ENCODE measurements around the gene CLEC16A. TPM values are rescaled to one million over a fixed set of nuclear protein-coding genes. Genes with fewer than 3 reads are reported as not detected.

The CLEC16A gene
- total RNA-seq, 4 donors from 2014 or later, result 20.3 to 25.7 (median 25.1) TPM

DNA sequence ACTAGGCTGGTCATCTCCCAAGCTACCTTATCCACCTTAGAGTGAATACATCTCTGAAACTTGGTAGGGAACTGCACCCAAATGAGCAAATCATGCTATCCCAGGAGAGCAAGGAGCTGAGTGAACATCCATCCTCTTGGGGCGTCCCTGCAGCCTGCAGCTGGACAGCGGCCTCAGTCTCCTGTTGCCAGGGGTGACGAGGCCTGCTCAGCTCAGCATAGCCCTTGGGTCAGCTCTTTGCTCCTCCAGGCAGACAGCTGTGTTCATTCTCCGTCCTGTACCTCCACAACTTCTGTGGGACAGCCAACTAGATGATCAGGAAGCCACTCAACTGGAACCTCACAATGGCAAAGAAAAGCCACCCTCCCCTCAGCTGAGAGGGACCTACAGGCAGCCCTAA, 199.8 kb downstream of the CLEC16A start:
- Histone ChIP-seq H3K9me3 (no peaks in the 10 kb centered on the region), H3K36me3 (no peaks in the 10 kb centered on the region), H3K4me1 (peaks cover 0 to 22% (median 10%) of the 10 kb centered on the region in 3 donors), H3K27ac (no peak overlapping the region), H3K4me3 (no peak overlapping the region), H3K27me3 (no peaks in the 10 kb centered on the region)
- no peak for DNase-seq
- 75% methylated on average over 1 of the region's 4 CpGs; no CpG with 5 or more reads in 1 of the 2 donors for WGBS, 2 donors
- TF ChIP-seq POLR2A (IDR thresholded peaks at IDR 0.05), result no peak
- TF ChIP-seq, protein P1, sequence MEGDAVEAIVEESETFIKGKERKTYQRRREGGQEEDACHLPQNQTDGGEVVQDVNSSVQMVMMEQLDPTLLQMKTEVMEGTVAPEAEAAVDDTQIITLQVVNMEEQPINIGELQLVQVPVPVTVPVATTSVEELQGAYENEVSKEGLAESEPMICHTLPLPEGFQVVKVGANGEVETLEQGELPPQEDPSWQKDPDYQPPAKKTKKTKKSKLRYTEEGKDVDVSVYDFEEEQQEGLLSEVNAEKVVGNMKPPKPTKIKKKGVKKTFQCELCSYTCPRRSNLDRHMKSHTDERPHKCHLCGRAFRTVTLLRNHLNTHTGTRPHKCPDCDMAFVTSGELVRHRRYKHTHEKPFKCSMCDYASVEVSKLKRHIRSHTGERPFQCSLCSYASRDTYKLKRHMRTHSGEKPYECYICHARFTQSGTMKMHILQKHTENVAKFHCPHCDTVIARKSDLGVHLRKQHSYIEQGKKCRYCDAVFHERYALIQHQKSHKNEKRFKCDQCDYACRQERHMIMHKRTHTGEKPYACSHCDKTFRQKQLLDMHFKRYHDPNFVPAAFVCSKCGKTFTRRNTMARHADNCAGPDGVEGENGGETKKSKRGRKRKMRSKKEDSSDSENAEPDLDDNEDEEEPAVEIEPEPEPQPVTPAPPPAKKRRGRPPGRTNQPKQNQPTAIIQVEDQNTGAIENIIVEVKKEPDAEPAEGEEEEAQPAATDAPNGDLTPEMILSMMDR (IDR thresholded peaks at IDR 0.05), result no peak
- intact Hi-C loops (cut with DNase I), result no loop called here

DNA sequence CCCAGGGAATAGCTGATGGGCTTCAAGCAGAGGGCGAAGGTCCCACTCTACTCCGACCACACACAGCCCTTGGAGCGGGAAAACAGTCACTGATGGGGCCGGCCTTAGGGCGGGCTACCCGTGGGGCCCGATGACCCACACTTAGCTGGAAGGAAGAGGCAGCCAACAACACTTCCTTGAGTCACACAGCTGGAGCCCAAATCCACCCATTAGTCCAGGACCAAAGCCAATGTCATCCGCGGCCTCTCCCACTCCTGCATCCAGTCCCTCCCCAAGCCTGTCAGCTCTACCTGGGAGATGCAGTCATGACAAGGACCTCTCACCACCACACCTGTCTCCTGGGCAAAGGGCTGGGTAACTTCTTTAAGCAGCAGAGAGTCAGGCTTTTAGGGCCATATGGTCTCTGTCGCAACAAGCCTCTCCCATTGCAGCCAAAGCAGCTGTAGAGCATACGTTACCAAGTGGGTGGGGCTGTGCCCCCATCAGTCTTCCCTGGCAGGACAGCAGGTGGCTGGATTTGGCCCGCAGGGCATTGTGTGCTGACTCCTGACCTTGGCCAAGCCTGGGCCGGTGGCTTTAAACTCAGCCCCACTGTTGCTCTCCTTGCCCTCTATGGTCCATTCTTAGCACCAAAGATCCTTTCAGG, 200.9 kb downstream of the CLEC16A start:
- peaks cover 0 to 19% (median 0%) of the 10 kb centered on the region in 3 donors for H3K4me1 ChIP-seq
- TF ChIP-seq, protein P1 (IDR thresholded peaks at IDR 0.05), result no peak
- no peak for TF ChIP-seq POLR2A (IDR thresholded peaks at IDR 0.05)
- H3K27me3 ChIP-seq, result no peaks in the 10 kb centered on the region
- peaks cover 0 to 3% (median 0%) of the 10 kb centered on the region in 3 donors for H3K36me3 ChIP-seq
- peak overlapping the region in 1 of 4 donors; percentile 29 for H3K27ac ChIP-seq
- WGBS, 2 donors, result 66 to 79% methylated on average over 3 to 8 of the region's 13 CpGs
- DNase-seq, result no peak
- no peak overlapping the region for H3K4me3 ChIP-seq
- H3K9me3 ChIP-seq, result no peaks in the 10 kb centered on the region
- intact Hi-C loops (cut with DNase I), result no loop called here

DNA sequence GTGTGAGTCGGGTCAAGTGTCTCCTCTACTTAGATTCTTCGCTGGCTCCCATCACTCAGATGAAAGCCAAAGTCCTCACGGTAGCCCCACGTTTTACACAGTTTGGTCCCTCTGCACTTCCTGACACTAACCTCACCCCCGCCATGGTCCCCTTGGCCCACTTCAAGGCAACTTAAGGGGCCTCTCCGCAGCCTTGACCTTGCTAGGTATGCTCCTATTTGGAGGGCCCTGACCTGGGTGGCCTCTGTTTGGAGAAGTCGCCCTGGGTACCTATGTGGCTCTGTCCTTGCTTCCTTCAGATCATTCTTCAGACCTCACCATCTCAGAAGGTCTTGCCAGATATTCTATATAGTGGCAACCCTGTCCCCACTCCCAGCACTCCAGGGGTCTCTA, 201.5 kb downstream of the CLEC16A start:
- WGBS, 2 donors, result 97% methylated on average over 7 of the region's 7 CpGs
- DNase-seq, result no peak
- Histone ChIP-seq H3K4me3 (no peak overlapping the region), H3K27ac (no peak overlapping the region), H3K27me3 (no peaks in the 10 kb centered on the region), H3K36me3 (peaks cover 0 to 7% (median 0%) of the 10 kb centered on the region in 3 donors), H3K9me3 (no peaks in the 10 kb centered on the region), H3K4me1 (peaks cover 0 to 19% (median 0%) of the 10 kb centered on the region in 3 donors)
- intact Hi-C loops (cut with DNase I), result no loop called here
- TF ChIP-seq, protein P1 (IDR thresholded peaks at IDR 0.05), result no peak
- TF ChIP-seq POLR2A (IDR thresholded peaks at IDR 0.05), result no peak

DNA sequence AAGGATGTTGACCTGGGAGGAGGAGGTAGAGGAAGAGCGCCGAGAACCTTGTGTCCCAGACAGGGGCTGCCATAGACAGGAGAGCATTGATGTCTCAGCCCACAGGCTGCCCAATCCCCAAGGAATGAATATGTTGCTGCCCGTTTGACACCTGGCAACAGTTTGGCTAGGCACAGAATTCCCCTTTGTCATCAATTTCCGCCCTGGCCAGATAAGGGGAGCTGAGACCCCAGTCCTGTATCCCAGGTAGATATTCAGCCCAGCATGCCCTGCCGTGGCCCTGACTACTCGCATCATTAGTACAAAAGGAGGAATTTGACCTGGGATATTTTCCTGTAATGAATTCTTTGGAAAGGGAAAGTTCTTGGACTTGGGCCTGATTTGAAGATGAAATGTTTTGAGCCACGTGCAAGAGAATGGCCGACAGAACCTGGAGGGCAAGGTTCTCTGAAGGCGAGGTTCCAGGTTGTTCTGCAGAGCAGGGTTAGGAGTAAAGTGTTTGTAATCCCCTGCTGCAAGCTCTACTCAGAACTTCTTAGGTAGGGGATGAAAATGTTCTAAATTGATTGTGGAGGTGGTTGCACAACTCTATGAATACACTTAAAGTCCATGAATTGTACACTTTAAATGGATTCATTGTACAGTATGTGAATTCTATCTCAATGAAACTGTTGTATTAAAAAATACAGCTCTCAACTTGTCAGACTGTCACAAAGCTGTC, 202.8 kb downstream of the CLEC16A start:
- Histone ChIP-seq H3K9me3 (no peaks in the 10 kb centered on the region), H3K27me3 (no peaks in the 10 kb centered on the region), H3K27ac (no peak overlapping the region), H3K36me3 (peaks cover 0 to 7% (median 0%) of the 10 kb centered on the region in 3 donors), H3K4me1 (peaks cover 0 to 12% (median 0%) of the 10 kb centered on the region in 3 donors), H3K4me3 (no peak overlapping the region)
- intact Hi-C loops (cut with DNase I), result no loop called here
- TF ChIP-seq, protein P1 (IDR thresholded peaks at IDR 0.05), result no peak
- TF ChIP-seq POLR2A (IDR thresholded peaks at IDR 0.05), result no peak
- WGBS, 2 donors, result 71 to 76% methylated on average over 5 to 9 of the region's 9 CpGs
- no peak for DNase-seq

DNA sequence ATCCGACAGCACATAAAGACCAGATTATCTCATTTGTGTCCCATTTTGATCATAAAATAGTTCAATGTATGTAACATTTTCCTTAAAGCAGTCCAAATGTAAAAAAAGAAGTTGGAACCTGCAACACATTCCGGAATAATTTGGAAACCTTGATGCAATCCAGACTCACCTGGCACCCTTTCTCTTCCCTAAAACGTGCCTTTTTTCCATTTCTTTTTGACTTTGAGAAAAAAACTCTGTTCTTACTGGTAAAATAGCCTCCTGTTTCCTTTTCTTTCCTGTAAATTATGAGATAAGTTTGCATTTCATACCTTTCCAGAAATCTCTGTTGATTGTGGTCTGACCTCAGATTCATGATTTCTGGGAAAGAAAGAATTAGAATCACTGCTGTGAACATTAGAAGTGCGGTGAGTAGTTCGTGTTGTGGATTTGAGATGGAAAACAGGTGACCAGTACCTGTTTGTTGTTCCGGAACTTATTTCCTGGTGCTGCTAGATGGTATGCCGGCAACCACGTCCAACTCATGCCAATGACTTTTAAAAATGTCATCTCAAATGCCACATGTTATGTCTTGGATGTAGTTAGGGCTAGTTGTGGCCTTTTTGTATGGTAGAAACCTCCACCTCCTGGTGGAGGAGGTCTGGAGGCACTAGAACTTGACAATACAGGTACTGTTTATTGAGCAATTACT, 203.5 kb downstream of the CLEC16A start:
- 66 to 70% methylated on average over 8 of the region's 8 CpGs for whole genome bisulfite sequencing, 2 donors
- Histone ChIP-seq H3K4me3 (no peak overlapping the region), H3K36me3 (peaks cover 0 to 7% (median 0%) of the 10 kb centered on the region in 3 donors), H3K4me1 (peaks cover 0 to 9% (median 0%) of the 10 kb centered on the region in 3 donors), H3K27me3 (no peaks in the 10 kb centered on the region), H3K27ac (no peak overlapping the region), H3K9me3 (no peaks in the 10 kb centered on the region)
- DNase-seq, result no peak
- TF ChIP-seq, protein P1 (IDR thresholded peaks at IDR 0.05), result no peak
- no peak for TF ChIP-seq POLR2A (IDR thresholded peaks at IDR 0.05)
- intact Hi-C loops (cut with DNase I), result no loop called here
